ENCODE results near the gene MPLKIP.

The MPLKIP gene

DNA sequence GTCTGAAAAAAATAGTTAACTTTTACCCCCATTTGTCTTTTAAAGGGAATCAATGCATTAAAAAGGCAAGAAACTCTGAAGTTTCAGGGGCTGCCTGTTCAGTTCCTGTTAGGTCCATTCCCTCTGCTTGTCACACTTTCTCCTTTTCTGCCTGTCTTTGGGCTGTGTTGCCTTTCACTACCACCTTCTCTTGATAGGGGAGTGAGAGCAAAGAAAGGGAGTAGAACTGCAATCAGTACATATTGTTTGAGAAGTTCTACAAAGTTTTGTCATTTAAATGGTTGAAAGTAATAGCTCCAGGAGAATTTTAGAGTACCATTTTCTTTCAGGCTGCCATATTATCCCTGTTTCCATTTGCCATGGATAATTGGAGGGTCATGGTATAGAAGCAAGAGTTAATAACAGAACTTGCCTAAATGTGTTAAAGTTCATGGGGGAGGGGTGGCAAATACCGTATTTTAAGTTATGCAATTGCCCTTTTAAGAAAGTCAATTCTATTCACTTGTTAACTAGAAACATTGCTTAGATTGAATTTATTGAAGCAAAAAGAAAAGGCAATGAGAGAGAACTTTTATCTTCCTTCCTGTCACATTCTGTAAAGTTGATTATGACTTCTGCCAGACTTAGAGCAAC, 38.6 kb downstream of the MPLKIP start:
- no peaks in the 10 kb centered on the region for H3K9me3 ChIP-seq (ENCODE audit: insufficient read depth, low read length, severe bottlenecking)
- peaks cover 54% of the 10 kb centered on the region for H3K36me3 ChIP-seq (ENCODE audit: insufficient read depth, low read length)
- H3K4me2 ChIP-seq (ENCODE audit: insufficient read depth, low read length), result no peak overlapping the region
- no peak overlapping the region for H3K9ac ChIP-seq (ENCODE audit: low read depth, low read length)
- no peaks in the 10 kb centered on the region for H4K20me1 ChIP-seq (ENCODE audit: insufficient read depth, low read length)
- DNase-seq, result no peak
- no peak overlapping the region for H3K4me3 ChIP-seq (ENCODE audit: low read depth in 1 of 2, low read length in 2 of 2)
- ATAC-seq (ENCODE audit: insufficient read depth, low read depth), result no peak
- H3K4me1 ChIP-seq (ENCODE audit: insufficient read depth, low read length), result no peaks in the 10 kb centered on the region
- no peak overlapping the region for H2AFZ ChIP-seq (ENCODE audit: low read depth, low read length)
- TF ChIP-seq, protein P1, sequence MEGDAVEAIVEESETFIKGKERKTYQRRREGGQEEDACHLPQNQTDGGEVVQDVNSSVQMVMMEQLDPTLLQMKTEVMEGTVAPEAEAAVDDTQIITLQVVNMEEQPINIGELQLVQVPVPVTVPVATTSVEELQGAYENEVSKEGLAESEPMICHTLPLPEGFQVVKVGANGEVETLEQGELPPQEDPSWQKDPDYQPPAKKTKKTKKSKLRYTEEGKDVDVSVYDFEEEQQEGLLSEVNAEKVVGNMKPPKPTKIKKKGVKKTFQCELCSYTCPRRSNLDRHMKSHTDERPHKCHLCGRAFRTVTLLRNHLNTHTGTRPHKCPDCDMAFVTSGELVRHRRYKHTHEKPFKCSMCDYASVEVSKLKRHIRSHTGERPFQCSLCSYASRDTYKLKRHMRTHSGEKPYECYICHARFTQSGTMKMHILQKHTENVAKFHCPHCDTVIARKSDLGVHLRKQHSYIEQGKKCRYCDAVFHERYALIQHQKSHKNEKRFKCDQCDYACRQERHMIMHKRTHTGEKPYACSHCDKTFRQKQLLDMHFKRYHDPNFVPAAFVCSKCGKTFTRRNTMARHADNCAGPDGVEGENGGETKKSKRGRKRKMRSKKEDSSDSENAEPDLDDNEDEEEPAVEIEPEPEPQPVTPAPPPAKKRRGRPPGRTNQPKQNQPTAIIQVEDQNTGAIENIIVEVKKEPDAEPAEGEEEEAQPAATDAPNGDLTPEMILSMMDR (IDR thresholded peaks at IDR 0.05; ENCODE audit: borderline replicate concordance, extremely low read depth, low read length, poor library complexity, severe bottlenecking), result no peak
- no peak for TF ChIP-seq EZH2 (IDR thresholded peaks at IDR 0.05; ENCODE audit: borderline replicate concordance, low read depth, low read length, severe bottlenecking)
- no peaks in the 10 kb centered on the region for H3K27me3 ChIP-seq (ENCODE audit: insufficient read depth, low read length, poor library complexity)
- no peaks in the 10 kb centered on the region for H3K79me2 ChIP-seq (ENCODE audit: insufficient read depth, low read length)
- H3K27ac ChIP-seq (ENCODE audit: low read length), result no peak overlapping the region

- no peak for ATAC-seq (ENCODE audit: insufficient read depth, low read depth)
- no peaks in the 10 kb centered on the region for H3K27me3 ChIP-seq (ENCODE audit: insufficient read depth, low read length, poor library complexity)
- TF ChIP-seq, protein P1 (IDR thresholded peaks at IDR 0.05; ENCODE audit: borderline replicate concordance, extremely low read depth, low read length, poor library complexity, severe bottlenecking), result no peak
- no peak for TF ChIP-seq EZH2 (IDR thresholded peaks at IDR 0.05; ENCODE audit: borderline replicate concordance, low read depth, low read length, severe bottlenecking)
- H2AFZ ChIP-seq (ENCODE audit: low read depth, low read length), result no peak overlapping the region
- DNase-seq, result no peak
- no peak overlapping the region for H3K27ac ChIP-seq (ENCODE audit: low read length)
- no peaks in the 10 kb centered on the region for H4K20me1 ChIP-seq (ENCODE audit: insufficient read depth, low read length)
- H3K4me1 ChIP-seq (ENCODE audit: insufficient read depth, low read length), result no peaks in the 10 kb centered on the region
- peaks cover 59% of the 10 kb centered on the region for H3K36me3 ChIP-seq (ENCODE audit: insufficient read depth, low read length)
- H3K4me3 ChIP-seq (ENCODE audit: low read depth in 1 of 2, low read length in 2 of 2), result no peak overlapping the region
- no peak overlapping the region for H3K9ac ChIP-seq (ENCODE audit: low read depth, low read length)
- no peak overlapping the region for H3K4me2 ChIP-seq (ENCODE audit: insufficient read depth, low read length)
- H3K79me2 ChIP-seq (ENCODE audit: insufficient read depth, low read length), result no peaks in the 10 kb centered on the region
- no peaks in the 10 kb centered on the region for H3K9me3 ChIP-seq (ENCODE audit: insufficient read depth, low read length, severe bottlenecking)
These were observed 39.2 kb downstream of the MPLKIP start for GRCh38 chr7:40095230-40095629.

DNA sequence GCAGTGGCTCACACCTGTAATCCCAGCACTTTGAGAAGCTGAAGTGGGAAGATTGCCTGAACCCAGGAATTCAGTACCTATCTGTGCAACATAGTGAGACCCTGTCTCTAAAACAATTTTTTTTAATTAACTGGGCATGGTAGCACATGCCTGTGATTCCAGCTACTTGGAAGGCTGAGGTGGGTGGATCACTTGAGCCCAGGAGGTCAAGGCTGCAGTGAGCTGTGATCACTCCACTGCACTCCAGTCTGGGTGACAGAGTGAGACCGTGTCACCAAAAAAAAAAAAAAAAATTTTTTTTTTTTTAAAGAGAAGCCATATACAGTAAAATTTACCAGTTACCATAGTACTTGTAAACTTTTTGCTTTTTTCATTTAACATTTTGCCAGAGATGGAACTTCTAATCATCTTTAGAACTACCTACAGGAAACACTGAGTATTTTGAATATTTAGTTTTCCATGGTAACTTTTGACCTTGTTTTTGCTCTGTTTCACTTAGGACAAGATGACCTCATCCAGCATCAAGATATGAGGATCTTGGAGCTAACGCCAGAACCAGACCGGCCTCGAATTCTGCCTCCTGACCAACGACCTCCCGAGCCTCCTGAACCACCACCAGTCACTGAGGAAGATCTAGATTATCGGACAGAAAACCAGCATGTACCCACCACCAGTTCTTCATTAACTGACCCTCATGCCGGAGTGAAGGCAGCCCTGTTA, 40.6 kb downstream of the MPLKIP start:
- Histone ChIP-seq H3K36me3 (ENCODE audit: insufficient read depth, low read length) (peaks cover 72% of the 10 kb centered on the region), H3K4me2 (ENCODE audit: insufficient read depth, low read length) (no peak overlapping the region), H3K9me3 (ENCODE audit: insufficient read depth, low read length, severe bottlenecking) (no peaks in the 10 kb centered on the region), H3K27me3 (ENCODE audit: insufficient read depth, low read length, poor library complexity) (no peaks in the 10 kb centered on the region), H3K27ac (ENCODE audit: low read length) (no peak overlapping the region), H3K4me1 (ENCODE audit: insufficient read depth, low read length) (no peaks in the 10 kb centered on the region), H3K79me2 (ENCODE audit: insufficient read depth, low read length) (no peaks in the 10 kb centered on the region), H2AFZ (ENCODE audit: low read depth, low read length) (no peak overlapping the region), H4K20me1 (ENCODE audit: insufficient read depth, low read length) (no peaks in the 10 kb centered on the region), H3K4me3 (ENCODE audit: low read depth in 1 of 2, low read length in 2 of 2) (no peak overlapping the region), H3K9ac (ENCODE audit: low read depth, low read length) (no peak overlapping the region)
- ATAC-seq (ENCODE audit: insufficient read depth, low read depth) (no peak), DNase-seq (no peak)
- TF ChIP-seq EZH2 (IDR thresholded peaks at IDR 0.05; ENCODE audit: borderline replicate concordance, low read depth, low read length, severe bottlenecking), result no peak

GRCh38 chr7:40092182-40092581, 42.2 kb downstream of the MPLKIP start:
- TF ChIP-seq, protein P1 (IDR thresholded peaks at IDR 0.05; ENCODE audit: borderline replicate concordance, extremely low read depth, low read length, poor library complexity, severe bottlenecking), result no peak
- TF ChIP-seq EZH2 (IDR thresholded peaks at IDR 0.05; ENCODE audit: borderline replicate concordance, low read depth, low read length, severe bottlenecking), result no peak
- H3K36me3 ChIP-seq (ENCODE audit: insufficient read depth, low read length), result peaks cover 80% of the 10 kb centered on the region

More at GRCh38 chr7:40092182-40092581, 42.2 kb downstream of the MPLKIP start:
- no peak for DNase-seq
- Histone ChIP-seq H3K79me2 (ENCODE audit: insufficient read depth, low read length) (no peaks in the 10 kb centered on the region), H3K4me3 (ENCODE audit: low read depth in 1 of 2, low read length in 2 of 2) (no peak overlapping the region), H3K9ac (ENCODE audit: low read depth, low read length) (no peak overlapping the region), H3K4me1 (ENCODE audit: insufficient read depth, low read length) (no peaks in the 10 kb centered on the region), H3K27ac (ENCODE audit: low read length) (no peak overlapping the region), H3K27me3 (ENCODE audit: insufficient read depth, low read length, poor library complexity) (no peaks in the 10 kb centered on the region), H2AFZ (ENCODE audit: low read depth, low read length) (no peak overlapping the region), H3K4me2 (ENCODE audit: insufficient read depth, low read length) (no peak overlapping the region), H3K9me3 (ENCODE audit: insufficient read depth, low read length, severe bottlenecking) (no peaks in the 10 kb centered on the region), H4K20me1 (ENCODE audit: insufficient read depth, low read length) (no peaks in the 10 kb centered on the region)
- ATAC-seq (ENCODE audit: insufficient read depth, low read depth), result no peak

Measured in DND-41 (cell line).